T-helper 1 cell (primary cell): ENCODE measurements around the gene MGAT5.
A peak's percentile ranks its signal among the peaks of the same experiment; 100 is the strongest.

Experiments used
- DNase-seq, 5 donors: peaks; one replicate each; pipeline ENCODE4 v3.0.0-alpha.2; 2012 to 2020
- total RNA-seq, 4 donors: gene quantifications; one replicate each; lab custom pipeline; 2026; lab: John Stamatoyannopoulos, UW

The MGAT5 gene, protein sequence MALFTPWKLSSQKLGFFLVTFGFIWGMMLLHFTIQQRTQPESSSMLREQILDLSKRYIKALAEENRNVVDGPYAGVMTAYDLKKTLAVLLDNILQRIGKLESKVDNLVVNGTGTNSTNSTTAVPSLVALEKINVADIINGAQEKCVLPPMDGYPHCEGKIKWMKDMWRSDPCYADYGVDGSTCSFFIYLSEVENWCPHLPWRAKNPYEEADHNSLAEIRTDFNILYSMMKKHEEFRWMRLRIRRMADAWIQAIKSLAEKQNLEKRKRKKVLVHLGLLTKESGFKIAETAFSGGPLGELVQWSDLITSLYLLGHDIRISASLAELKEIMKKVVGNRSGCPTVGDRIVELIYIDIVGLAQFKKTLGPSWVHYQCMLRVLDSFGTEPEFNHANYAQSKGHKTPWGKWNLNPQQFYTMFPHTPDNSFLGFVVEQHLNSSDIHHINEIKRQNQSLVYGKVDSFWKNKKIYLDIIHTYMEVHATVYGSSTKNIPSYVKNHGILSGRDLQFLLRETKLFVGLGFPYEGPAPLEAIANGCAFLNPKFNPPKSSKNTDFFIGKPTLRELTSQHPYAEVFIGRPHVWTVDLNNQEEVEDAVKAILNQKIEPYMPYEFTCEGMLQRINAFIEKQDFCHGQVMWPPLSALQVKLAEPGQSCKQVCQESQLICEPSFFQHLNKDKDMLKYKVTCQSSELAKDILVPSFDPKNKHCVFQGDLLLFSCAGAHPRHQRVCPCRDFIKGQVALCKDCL
- total RNA-seq, result 116 to 166 (median 157) reads per million in 4 donors

GRCh38 chr2:134253804-134254203 is at the start of gene MGAT5:
TSS of gene MGAT5 (plus strand) at chr2:134254072. CDS start at chr2:134254404, 332 bp downstream.
- DNase-seq, result no peak

GRCh38 chr2:134205087-134205486 is 48.8 kb upstream of the MGAT5 start:
- no peak for DNase-seq

DNA sequence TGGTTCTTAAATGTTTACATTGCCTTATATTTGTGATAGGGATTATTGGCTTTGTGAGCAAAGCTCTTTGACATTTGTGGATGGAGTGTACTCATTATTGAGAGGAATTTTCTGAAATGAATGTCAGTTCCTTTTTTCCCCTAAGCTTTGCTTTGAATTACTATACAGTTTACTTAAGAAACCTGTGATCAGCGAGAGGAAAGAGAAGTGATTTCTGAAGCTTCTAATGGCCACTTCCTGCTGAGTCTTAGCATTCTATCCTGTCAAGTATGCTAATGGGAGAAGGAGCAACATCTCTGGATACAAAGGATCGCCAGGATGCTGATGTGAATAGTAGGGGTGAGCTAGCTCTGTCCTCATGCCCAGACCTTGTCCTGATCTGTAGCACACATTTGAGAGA is 47.8 kb upstream of the MGAT5 start:
- DNase-seq, result no peak

DNA sequence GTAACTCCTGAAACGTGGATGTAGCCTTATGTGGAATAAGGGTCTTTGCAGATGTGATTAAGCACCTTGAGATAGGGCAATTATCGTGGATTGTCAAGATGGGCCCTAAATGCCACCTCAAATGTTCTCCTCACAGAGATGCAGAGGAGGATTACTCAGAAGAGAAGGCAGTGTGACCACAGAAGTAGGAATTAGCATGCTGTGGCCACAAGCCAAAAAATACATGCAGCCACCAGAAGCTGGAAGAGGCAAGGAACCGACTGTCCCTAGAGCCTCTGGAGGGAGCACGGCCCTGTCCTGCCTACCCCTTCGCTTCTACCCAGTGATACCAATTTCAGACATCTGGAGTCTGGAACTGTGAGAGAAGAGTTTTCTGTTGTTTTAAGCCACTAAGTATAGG is 47.3 kb upstream of the MGAT5 start:
- no peak for DNase-seq

- peak; percentile 22 to 53 (median 46) for DNase-seq
Measured at GRCh38 chr2:134207589-134208209, 46.2 kb upstream of the MGAT5 start.

DNA sequence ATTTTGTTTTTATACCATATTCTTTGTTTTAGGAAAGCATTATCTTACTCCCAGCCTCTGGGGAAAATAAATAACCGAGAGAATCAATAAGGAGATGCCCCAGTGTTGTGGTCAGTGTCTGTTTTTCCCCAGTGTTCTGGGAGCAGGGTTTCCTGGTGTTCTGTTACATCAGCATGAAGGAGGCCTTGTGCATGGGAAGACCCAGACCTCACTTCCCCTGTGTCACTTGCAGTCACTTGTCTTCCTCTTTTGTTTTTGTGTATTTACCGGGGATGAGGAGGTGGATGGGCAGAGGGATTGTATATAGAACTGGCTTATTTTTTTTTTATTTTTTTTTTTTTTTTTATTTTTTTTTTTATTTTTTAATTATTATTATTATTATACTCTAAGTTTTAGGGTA is 45.0 kb upstream of the MGAT5 start:
- DNase-seq, result no peak

- no peak for DNase-seq
Measured at GRCh38 chr2:134212746-134213145, 41.1 kb upstream of the MGAT5 start.

DNA sequence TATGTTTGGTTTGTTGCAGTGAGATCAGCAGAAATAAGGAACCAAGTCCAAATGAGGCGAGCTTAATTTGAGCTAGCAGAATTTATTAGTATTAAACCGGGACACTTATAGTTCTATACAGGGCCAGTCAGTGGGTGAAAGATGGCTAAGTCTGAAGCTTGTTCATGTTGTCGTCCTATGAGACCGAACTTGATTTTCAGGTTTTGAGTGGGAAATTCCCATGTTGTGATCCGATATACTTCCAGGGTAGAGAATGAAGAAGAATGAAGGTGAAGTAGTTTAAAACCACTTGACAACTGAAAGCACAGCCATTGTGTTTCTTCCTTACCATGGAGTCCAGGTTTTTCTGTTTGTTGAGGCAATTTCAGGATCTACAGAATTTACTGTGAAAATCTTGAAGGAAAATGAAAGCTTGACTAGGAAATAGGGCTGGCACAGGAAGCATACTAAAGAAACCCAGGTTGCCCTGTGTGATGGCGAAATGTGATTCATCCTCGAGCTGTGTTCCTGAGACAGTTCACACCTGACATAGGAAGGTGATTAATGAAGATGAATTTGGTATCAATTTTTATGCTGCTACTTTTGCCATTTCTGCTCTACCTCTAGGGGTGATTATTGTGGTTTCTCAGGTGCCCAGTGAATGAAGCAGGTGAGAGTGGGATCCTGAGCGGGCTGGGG is 37.6 kb upstream of the MGAT5 start:
- no peak for DNase-seq

GRCh38 chr2:134217351-134217750 is 36.5 kb upstream of the MGAT5 start:
- peak in 2 of 5 donors; percentile 17 to 18 for DNase-seq

DNA sequence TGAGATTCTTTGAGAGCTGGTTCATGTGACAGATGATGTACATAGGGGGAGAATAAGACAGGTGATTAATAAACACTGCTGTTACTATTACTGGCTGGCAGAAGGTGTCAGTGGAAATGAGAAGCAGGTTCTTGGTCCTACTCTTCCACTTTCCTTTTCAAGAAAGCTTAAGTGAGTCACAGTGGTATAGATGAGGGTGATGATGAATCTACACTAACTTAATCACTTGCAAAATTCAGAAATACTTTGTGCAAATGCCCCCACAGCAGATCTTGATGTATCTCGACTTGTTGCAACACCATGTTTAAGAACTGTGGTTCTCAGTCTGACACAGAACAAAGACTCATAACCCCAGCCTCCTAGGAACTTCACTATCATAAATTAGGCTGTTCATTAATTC is 35.9 kb upstream of the MGAT5 start:
- peak in 1 of 5 donors; percentile 58 for DNase-seq

GRCh38 chr2:134218414-134218813 is 35.5 kb upstream of the MGAT5 start:
- no peak for DNase-seq

DNA sequence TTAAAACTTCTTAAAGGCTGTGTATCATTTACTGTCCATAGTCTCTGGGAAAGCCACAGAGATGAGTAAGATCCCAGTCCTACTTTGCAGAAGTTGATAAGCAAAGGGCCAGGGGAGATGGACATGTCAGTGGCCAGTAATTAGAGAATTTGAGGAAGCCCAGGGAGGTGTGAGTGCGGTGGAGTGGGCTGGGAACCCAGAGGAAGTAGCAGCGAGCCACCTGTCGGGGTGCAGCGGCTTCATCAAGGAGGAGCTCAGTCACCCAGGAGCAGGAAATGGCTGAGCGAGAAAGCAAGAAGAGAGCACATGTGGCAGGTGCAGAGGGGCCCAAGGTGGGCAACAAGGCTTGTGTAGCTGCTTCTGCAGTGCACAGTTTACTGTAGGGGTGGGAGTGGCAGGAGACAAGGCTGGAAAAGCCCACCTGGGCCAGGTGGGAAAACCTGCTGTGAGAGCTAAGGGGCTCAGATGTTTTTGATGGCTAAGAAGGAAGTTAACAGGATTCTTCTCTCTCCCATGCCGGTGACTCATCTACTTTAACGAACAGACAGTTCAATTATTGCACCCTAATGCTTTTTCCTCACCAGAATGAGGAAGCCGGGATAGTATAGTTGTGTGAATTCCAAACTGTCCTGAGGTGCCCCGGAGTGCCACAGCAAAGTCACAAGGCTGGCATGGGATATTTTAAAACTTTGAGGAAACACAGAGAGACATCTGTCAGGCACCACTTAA is 34.8 kb upstream of the MGAT5 start:
- DNase-seq, result peak in 4 of 5 donors; percentile 16 to 39 (median 22)

- DNase-seq, result no peak
Measured at GRCh38 chr2:134220344-134220974, 33.4 kb upstream of the MGAT5 start.

DNA sequence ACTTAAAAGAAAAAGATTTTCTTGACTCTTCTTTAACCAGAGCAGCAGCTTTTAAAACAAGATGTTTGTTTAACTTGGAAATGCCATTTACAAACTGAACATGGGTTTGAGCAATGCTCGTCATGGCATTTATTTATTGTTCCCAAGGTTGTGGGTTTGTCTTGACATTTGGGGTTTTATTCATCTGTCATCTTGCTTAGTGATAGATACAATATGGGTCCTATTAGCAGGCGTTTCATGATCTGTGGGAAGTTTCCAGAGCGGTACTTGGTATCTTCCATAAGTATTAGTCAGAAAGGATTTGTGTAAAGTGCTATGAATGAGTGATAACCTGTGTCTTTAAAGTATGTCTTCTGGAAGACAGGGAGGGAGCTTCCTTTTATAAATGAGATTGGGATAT is 29.9 kb upstream of the MGAT5 start:
- no peak for DNase-seq

GRCh38 chr2:134225173-134225572 is 28.7 kb upstream of the MGAT5 start:
- no peak for DNase-seq

- DNase-seq, result no peak
Measured at GRCh38 chr2:134225841-134226240, 28.0 kb upstream of the MGAT5 start.

DNA sequence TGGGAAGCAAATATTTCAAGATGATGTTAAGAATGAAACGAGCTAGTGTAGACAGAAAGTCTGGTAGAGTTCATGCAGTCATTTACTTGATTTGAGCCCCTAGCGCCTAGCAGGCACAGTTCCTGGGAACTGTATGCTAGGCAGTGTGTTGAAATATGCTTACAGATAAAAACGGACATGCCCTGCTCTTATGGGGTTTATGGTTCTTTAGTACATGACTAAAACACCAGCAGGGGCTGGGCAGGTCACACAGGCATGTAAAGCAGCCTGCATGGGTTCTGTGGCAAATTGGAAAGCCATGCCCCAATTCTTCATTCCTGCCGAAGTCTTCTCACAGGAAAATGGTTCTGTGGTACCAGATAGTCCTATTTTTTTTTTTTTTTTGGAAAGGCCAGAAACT is 27.3 kb upstream of the MGAT5 start:
- DNase-seq, result no peak

DNA sequence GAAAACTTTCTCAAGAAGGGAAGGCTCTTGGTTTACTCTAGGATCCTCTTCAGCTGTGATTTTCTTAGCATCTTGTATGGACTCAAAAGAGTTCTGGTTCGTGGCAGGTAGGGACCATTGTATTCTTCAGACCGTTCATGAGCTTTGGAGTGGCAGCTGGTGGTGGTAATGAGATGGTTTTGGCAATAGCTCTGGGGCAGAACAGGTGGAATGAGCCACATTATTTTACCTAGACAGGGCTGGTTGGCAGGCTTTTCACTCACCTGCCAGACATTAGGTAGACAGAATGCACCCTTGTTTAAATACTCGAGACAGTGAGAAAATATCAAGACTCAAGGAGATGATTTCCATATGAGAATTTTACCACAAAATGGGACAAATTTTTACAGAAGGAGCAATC is 26.2 kb upstream of the MGAT5 start:
- no peak for DNase-seq

GRCh38 chr2:134228493-134228903 is 25.4 kb upstream of the MGAT5 start:
- DNase-seq, result no peak

- no peak for DNase-seq
Measured at GRCh38 chr2:134229540-134229939, 24.3 kb upstream of the MGAT5 start.

GRCh38 chr2:134230885-134231284 is 23.0 kb upstream of the MGAT5 start:
- no peak for DNase-seq
